ENCODE results near the gene LARGE1.

DNA sequence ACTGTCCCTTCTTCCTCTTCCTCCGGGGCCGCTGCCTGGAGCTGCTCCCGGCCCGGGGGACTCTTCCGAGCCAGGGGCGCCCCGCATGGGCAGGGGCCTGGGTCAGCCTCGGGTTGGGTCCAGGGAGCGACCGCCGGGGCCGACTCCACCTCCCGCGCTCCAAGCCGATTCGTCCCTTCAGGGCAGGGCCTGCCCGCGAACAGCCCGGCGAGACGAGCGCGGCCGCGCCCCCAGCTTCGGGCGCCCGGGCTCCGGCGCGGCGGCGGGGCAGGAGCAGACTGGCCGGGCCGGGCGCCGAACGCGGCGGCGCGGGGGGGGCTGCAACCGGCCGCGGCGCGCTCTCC, at the start of gene LARGE1:
- TF ChIP-seq POLR2A (IDR thresholded peaks at IDR 0.05) (no peak), POLR2AphosphoS5 (IDR thresholded peaks at IDR 0.05; ENCODE audit: insufficient read depth in 1 of 2, low read depth in 1 of 2) (no peak)
- TF ChIP-seq, protein P1, sequence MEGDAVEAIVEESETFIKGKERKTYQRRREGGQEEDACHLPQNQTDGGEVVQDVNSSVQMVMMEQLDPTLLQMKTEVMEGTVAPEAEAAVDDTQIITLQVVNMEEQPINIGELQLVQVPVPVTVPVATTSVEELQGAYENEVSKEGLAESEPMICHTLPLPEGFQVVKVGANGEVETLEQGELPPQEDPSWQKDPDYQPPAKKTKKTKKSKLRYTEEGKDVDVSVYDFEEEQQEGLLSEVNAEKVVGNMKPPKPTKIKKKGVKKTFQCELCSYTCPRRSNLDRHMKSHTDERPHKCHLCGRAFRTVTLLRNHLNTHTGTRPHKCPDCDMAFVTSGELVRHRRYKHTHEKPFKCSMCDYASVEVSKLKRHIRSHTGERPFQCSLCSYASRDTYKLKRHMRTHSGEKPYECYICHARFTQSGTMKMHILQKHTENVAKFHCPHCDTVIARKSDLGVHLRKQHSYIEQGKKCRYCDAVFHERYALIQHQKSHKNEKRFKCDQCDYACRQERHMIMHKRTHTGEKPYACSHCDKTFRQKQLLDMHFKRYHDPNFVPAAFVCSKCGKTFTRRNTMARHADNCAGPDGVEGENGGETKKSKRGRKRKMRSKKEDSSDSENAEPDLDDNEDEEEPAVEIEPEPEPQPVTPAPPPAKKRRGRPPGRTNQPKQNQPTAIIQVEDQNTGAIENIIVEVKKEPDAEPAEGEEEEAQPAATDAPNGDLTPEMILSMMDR (IDR thresholded peaks at IDR 0.05) = no peak
